Loucy (cell line): ENCODE data around the gene YES1.

ENCODE experiments used
- H2AFZ ChIP-seq: fragments of 200-600 bp; sonication (generic); 2 replicates; pipeline ENCODE4 v1.6.0; 2016; ENCODE audit warnings: antibody characterized with exemption, mild to moderate bottlenecking, low read length, moderate library complexity
- H3F3A ChIP-seq: fragments of 200-600 bp; 2 replicates; pipeline ENCODE4 v1.6.0; 2016; ENCODE audit warnings: antibody characterized with exemption, low read depth, mild to moderate bottlenecking
- H3K27me3 ChIP-seq: fragments of 200-600 bp; sonication (generic); 2 replicates; pipeline ENCODE4 v1.6.1; 2014; ENCODE audit warnings: low read length, mild to moderate bottlenecking; ENCODE audit not compliant: insufficient read depth, poor library complexity, severe bottlenecking
- H3K36me3 ChIP-seq: fragments of 200-600 bp; sonication (generic); 2 replicates; pipeline ENCODE4 v1.6.1; 2016; ENCODE audit warnings: low read length; ENCODE audit not compliant: insufficient read depth
- H3K4me1 ChIP-seq: fragments of 200-600 bp; sonication (generic); 2 replicates; pipeline ENCODE4 v1.5.1; 2014; ENCODE audit warnings: low read length, mild to moderate bottlenecking; ENCODE audit not compliant: insufficient read depth, poor library complexity, severe bottlenecking
- H3K4me2 ChIP-seq: fragments of 200-600 bp; sonication (generic); 2 replicates; pipeline ENCODE4 v1.6.0; 2014; ENCODE audit warnings: antibody characterized with exemption, low read length, low read depth, mild to moderate bottlenecking; ENCODE audit not compliant: poor library complexity, severe bottlenecking
- H3K4me3 ChIP-seq: fragments of 200-600 bp; sonication (generic); 2 replicates; pipeline ENCODE4 v1.5.1; 2014; ENCODE audit warnings: low read length, mild to moderate bottlenecking, mixed read lengths; ENCODE audit not compliant: poor library complexity, severe bottlenecking
- H3K79me2 ChIP-seq: fragments of 200-600 bp; sonication (generic); 2 replicates; pipeline ENCODE4 v1.6.1; 2014; ENCODE audit warnings: low read length; ENCODE audit not compliant: insufficient read depth
- H3K9ac ChIP-seq: fragments of 200-600 bp; sonication (generic); 2 replicates; pipeline ENCODE4 v1.6.0; 2014; ENCODE audit warnings: mild to moderate bottlenecking, low read depth, low read length, moderate library complexity; ENCODE audit not compliant: poor library complexity, severe bottlenecking
- H3K9me2 ChIP-seq: fragments of 200-600 bp; sonication (generic); replicated peaks from 2 replicates; pipeline ENCODE4 v1.6.1; 2016; ENCODE audit warnings: low read depth, low read length, mixed read lengths
- H3K9me3 ChIP-seq: fragments of 200-600 bp; sonication (generic); 2 replicates; pipeline ENCODE4 v1.6.1; 2014; ENCODE audit warnings: mild to moderate bottlenecking, antibody characterized with exemption, low read length, low read depth; ENCODE audit not compliant: insufficient read depth
- H4K20me1 ChIP-seq: fragments of 200-600 bp; sonication (generic); 2 replicates; pipeline ENCODE4 v1.6.0; 2014; ENCODE audit warnings: antibody characterized with exemption, low read length, mild to moderate bottlenecking; ENCODE audit not compliant: insufficient read depth, poor library complexity, severe bottlenecking
- EZH2phosphoT487 ChIP-seq: fragments of 200-600 bp; IDR thresholded peaks from 2 replicates; pipeline ENCODE4 v1.6.1; 2018; ENCODE audit warnings: antibody characterized with exemption, mild to moderate bottlenecking, moderate library complexity, borderline replicate concordance
- TF ChIP-seq, protein P1 (sequence below): fragments of 200-600 bp; sonication (generic); conservative IDR thresholded peaks from 2 replicates; pipeline ENCODE4 v1.5.1; 2014; ENCODE audit warnings: mild to moderate bottlenecking, antibody characterized with exemption, low read length

Gene YES1

GRCh38 chr18:715626-716025, 96.4 kb downstream of the YES1 start:
- H3F3A ChIP-seq, result no peaks in the 10 kb centered on the region; the same call in 1 of the 2 replicates
- H3K9me3 ChIP-seq, result 0 out of 2 replicates have a peak, but pooled peaks cover 2% of the 10 kb centered on the region
- H3K36me3 ChIP-seq, result no peaks in the 10 kb centered on the region
- no peak overlapping the region for H2AFZ ChIP-seq
- no peak overlapping the region for H3K4me3 ChIP-seq
- peaks cover 6% of the 10 kb centered on the region; the same call in 1 of the 2 replicates for H3K79me2 ChIP-seq
- H3K27me3 ChIP-seq, result no peaks in the 10 kb centered on the region
- no peaks in the 10 kb centered on the region for H3K4me1 ChIP-seq
- no peak for TF ChIP-seq EZH2phosphoT487
- TF ChIP-seq, protein P1, sequence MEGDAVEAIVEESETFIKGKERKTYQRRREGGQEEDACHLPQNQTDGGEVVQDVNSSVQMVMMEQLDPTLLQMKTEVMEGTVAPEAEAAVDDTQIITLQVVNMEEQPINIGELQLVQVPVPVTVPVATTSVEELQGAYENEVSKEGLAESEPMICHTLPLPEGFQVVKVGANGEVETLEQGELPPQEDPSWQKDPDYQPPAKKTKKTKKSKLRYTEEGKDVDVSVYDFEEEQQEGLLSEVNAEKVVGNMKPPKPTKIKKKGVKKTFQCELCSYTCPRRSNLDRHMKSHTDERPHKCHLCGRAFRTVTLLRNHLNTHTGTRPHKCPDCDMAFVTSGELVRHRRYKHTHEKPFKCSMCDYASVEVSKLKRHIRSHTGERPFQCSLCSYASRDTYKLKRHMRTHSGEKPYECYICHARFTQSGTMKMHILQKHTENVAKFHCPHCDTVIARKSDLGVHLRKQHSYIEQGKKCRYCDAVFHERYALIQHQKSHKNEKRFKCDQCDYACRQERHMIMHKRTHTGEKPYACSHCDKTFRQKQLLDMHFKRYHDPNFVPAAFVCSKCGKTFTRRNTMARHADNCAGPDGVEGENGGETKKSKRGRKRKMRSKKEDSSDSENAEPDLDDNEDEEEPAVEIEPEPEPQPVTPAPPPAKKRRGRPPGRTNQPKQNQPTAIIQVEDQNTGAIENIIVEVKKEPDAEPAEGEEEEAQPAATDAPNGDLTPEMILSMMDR, result no peak
- H3K9ac ChIP-seq, result no peak overlapping the region
- no peak overlapping the region for H3K4me2 ChIP-seq
- no peaks in the 10 kb centered on the region for H4K20me1 ChIP-seq
- no peaks in the 10 kb centered on the region for H3K9me2 ChIP-seq

DNA sequence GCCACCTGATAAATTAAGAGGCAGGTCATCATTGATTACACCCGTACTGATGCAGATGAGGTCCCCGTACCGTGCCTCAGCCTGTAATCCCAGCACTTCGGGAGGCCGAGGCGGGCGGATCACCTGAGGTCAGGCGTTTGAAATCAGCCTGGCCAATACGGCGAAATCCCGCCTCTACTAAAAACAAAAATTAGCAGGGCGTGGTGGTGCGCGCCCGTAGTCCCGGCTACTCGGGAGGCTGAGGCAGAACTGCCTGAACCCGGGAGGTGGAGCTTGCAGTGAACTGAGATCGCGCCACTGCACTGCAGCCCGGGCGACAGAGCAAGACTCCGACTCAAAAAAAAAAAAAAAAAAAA, 98.9 kb downstream of the YES1 start:
- Histone ChIP-seq H3K4me1 (no peaks in the 10 kb centered on the region), H2AFZ (no peak overlapping the region), H3K27me3 (no peaks in the 10 kb centered on the region), H3K9me2 (no peaks in the 10 kb centered on the region), H3K4me3 (no peak overlapping the region), H3F3A (no peaks in the 10 kb centered on the region; the same call in 1 of the 2 replicates), H4K20me1 (no peaks in the 10 kb centered on the region), H3K79me2 (peaks cover 11% of the 10 kb centered on the region; the same call in 1 of the 2 replicates), H3K36me3 (no peaks in the 10 kb centered on the region), H3K9me3 (0 out of 2 replicates have a peak, but pooled peaks cover 2% of the 10 kb centered on the region), H3K9ac (no peak overlapping the region), H3K4me2 (no peak overlapping the region)
- TF ChIP-seq EZH2phosphoT487, result no peak
- TF ChIP-seq, protein P1, result no peak

DNA sequence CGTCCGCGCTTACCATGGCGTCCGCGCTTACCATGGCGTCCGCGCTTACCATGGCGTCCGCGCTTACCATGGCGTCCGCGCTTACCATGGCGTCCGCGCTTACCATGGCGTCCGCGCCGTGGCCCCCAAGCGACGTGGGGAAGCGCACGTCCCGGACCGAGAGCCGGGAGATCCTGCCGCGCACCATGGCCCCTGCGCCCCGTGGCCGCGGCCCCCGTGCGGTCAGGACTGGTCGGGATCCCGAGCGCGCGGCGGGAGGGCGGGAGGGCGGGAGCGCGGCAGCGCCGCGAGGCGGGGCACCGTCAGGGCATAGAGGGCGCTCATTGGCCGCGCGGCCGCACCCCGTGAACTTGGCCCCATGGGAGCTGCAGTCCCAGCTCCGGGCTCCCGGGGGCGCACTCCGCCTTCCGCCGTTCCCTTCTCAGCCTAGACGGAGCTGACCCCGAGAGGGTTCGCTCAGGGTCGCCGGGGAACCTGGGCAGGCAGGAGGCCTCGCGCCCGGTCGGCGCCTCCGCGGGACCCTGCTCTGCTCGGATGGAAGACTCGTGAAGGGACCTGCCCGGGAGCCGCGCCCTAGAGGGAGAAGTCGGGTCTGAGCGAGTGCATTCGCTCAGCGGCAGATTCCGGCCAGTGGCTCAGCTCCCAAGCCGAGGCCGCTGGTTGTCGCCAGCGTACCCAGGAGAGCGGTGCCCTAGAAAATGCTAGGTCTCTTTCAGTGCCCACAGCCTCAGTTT, 99.5 kb downstream of the YES1 start, which contains the start of gene ENOSF1:
ENOSF1 (minus strand) TSS at position 230 of the 734 bp plus-strand sequence; CDS start at position 187, 43 bp downstream.
- Histone ChIP-seq H3K27me3 (no peaks in the 10 kb centered on the region), H3K9ac (peak within 1 kb of the TSS; percentile 81), H3K9me3 (0 out of 2 replicates have a peak, but pooled peaks cover 2% of the 10 kb centered on the region), H2AFZ (peak within 1 kb of the TSS; percentile 74), H3K9me2 (no peaks in the 10 kb centered on the region), H3K36me3 (no peaks in the 10 kb centered on the region), H3F3A (no peaks in the 10 kb centered on the region; the same call in 1 of the 2 replicates), H3K79me2 (peaks cover 11% of the 10 kb centered on the region; the same call in 1 of the 2 replicates), H4K20me1 (no peaks in the 10 kb centered on the region), H3K4me2 (peak within 1 kb of the TSS; percentile 70), H3K4me1 (no peaks in the 10 kb centered on the region), H3K4me3 (peak within 1 kb of the TSS; percentile 80)
- TF ChIP-seq, protein P1, result peak; percentile 38
- no peak for TF ChIP-seq EZH2phosphoT487
